HEK293T (cell line): Measurements from ENCODE around the gene RGS7.
"Not testable (repeated sequence)": the region's sequence is repeated elsewhere in the genome, so short reads cannot be mapped to it uniquely, and the experiment has no call there.

ENCODE experiments used
- BHLHE40 ChIP-seq: fragments of 450-650 bp; IDR thresholded peaks from 2 replicates; pipeline ENCODE4 v1.6.1; 2016; ENCODE audit warnings: mild to moderate bottlenecking, moderate library complexity, borderline replicate concordance
- CTBP1 ChIP-seq: fragments of 450-650 bp; IDR thresholded peaks from 2 replicates; pipeline ENCODE4 v1.6.1; 2016; ENCODE audit warnings: borderline replicate concordance
- FOXK2 ChIP-seq: fragments of 450-650 bp; IDR thresholded peaks from 2 replicates; pipeline ENCODE4 v1.6.1; 2016; ENCODE audit warnings: mild to moderate bottlenecking
- HDGF ChIP-seq: fragments of 450-650 bp; IDR thresholded peaks from 2 replicates; pipeline ENCODE4 v1.6.1; 2017; ENCODE audit warnings: antibody characterized with exemption, borderline replicate concordance
- SP1 ChIP-seq: fragments of 450-650 bp; IDR thresholded peaks from 2 replicates; pipeline ENCODE4 v1.6.1; 2017
- TARDBP ChIP-seq: fragments of 450-650 bp; IDR thresholded peaks from 2 replicates; pipeline ENCODE4 v1.6.1; 2016
- TF ChIP-seq, protein P1 (sequence below): fragments of 450-650 bp; IDR thresholded peaks from 2 replicates; pipeline ENCODE4 v1.6.1; 2016

DNA sequence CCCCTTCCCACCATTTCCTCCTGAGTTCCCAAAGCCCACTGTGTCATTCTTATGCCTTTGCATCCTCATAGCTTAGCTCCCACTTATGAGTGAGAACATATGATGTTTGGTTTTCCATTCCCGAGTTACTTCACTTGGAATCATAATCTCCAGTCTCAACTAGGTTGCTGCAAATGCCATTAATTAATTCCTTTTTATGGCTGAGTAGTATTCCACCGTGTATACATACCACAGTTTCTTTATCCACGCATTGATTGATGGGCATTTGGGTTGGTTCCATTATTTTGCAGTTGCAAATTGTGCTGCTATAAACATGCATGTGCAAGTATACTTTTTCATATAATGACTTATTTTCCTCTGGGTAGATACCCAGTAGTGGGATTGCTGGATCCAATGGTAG, 622.3 kb downstream of the RGS7 start:
- not testable (repeated sequence) for TF ChIP-seq SP1, TARDBP, FOXK2, CTBP1, BHLHE40, HDGF
- TF ChIP-seq, protein P1, sequence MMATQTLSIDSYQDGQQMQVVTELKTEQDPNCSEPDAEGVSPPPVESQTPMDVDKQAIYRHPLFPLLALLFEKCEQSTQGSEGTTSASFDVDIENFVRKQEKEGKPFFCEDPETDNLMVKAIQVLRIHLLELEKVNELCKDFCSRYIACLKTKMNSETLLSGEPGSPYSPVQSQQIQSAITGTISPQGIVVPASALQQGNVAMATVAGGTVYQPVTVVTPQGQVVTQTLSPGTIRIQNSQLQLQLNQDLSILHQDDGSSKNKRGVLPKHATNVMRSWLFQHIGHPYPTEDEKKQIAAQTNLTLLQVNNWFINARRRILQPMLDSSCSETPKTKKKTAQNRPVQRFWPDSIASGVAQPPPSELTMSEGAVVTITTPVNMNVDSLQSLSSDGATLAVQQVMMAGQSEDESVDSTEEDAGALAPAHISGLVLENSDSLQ: not testable (repeated sequence)
